Natural killer cell treated with Interleukin-12 subunit alpha and Interleukin-12 subunit beta and Interleukin-15 and Interleukin-18, amount 100 ng/mL, for 72 hours (primary cell): ENCODE results near the gene TMEM267. TPM values are rescaled to one million over a fixed set of nuclear protein-coding genes. Genes with fewer than 3 reads are reported as not detected.
"Not testable (repeated sequence)": the region's sequence is repeated elsewhere in the genome, so short reads cannot be mapped to it uniquely, and the experiment has no call there.

ENCODE experiments used
- ATAC-seq, 2 donors: fragments of 150-1000 bp; cut with Tn5 transposase in 1 of 2; sonication (Bioruptor Pico), chemical (Tn5 transposase) in 1 of 2; 2 replicates each; pipeline ENCODE4 v1.10.0; 2021
- DNase-seq: peaks from one replicate; pipeline ENCODE4 v3.0.0; 2022; ENCODE audit warnings: low spot score
- H3K27ac Mint-ChIP-seq, 2 donors: 1 replicate in 1 of 2; 2 replicates in 1 of 2; pipeline ENCODE4 v1.8.0; 2022; ENCODE audit warnings: mixed read lengths in 2 of 2, mild to moderate bottlenecking in 1 of 2, moderate library complexity in 1 of 2
- H3K27me3 Mint-ChIP-seq, 2 donors: 1 replicate in 1 of 2; 2 replicates in 1 of 2; pipeline ENCODE4 v1.8.0; 2022; ENCODE audit warnings: mixed read lengths in 2 of 2
- H3K36me3 Mint-ChIP-seq: one replicate; pipeline ENCODE4 v1.8.0; 2022; ENCODE audit warnings: mixed read lengths
- H3K4me1 Mint-ChIP-seq, 2 donors: 1 replicate in 1 of 2; 2 replicates in 1 of 2; pipeline ENCODE4 v1.8.0; 2022; ENCODE audit warnings: low read depth in 2 of 2, mixed read lengths in 2 of 2, mild to moderate bottlenecking in 1 of 2
- H3K4me3 Mint-ChIP-seq: one replicate; pipeline ENCODE4 v1.8.0; 2022; ENCODE audit warnings: mixed read lengths
- H3K9me3 Mint-ChIP-seq: 2 replicates; pipeline ENCODE4 v1.8.0; 2022; ENCODE audit warnings: mixed read lengths
- total RNA-seq, 2 donors: library from RNA; stranded (reverse); gene quantifications; one replicate each; pipeline ENCODE4 v1.2.3, GENCODE V29; 2022

The TMEM267 gene
- total RNA-seq, 2 donors from 2014 or later = 20.6 to 23.0 TPM

DNA sequence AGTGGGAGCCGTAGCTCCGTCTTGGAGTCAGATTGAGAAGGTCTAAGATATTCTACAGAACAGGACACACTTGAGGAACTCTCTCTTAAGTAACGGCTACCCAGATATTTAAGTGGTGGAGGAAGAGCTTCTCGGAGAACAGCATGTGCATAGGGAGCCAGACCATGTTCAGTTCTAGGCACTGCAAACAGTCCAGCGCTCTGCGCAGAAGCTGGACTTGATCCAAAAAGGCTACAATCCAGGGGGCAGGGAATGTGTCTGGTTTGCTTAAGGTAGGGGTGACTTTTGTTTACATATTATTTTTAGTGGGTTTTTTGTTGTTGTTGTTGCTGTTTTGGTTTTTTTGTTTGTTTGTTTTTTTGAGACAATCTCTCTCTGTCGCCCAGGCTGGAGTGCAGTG lies 54.6 kb downstream of the TMEM267 start:
- ATAC-seq = no peak
- Mint-ChIP-seq H3K4me1 (no peaks in the 10 kb centered on the region), H3K27ac (no peak overlapping the region), H3K36me3 (no peaks in the 10 kb centered on the region), H3K4me3 (no peak overlapping the region), H3K9me3 (no peaks in the 10 kb centered on the region), H3K27me3 (no peaks in the 10 kb centered on the region)
- DNase-seq = no peak

DNA sequence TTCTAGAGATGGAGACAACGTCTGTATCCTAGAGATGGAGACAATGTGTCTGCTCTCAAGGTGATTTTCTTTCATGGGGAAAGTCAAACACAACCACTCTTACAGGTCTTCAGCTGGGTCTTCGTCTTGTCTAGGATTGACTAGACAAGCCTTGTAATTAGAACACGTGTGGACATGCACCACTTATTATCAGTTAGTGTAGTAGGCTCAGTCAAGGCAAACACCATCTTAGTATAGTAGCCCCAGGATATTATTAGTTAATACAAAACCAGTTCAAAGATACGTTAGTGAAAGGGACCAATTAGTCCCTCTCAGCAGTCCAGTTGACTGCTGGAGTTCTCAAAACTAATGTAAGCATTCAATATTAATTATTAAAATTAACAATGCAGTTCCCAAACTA lies 56.4 kb downstream of the TMEM267 start:
- no peak for DNase-seq
- Mint-ChIP-seq H3K27me3 (peaks cover 0 to 1% of the 10 kb centered on the region in 2 donors), H3K36me3 (no peaks in the 10 kb centered on the region), H3K9me3 (no peaks in the 10 kb centered on the region), H3K4me1 (no peaks in the 10 kb centered on the region), H3K4me3 (no peak overlapping the region), H3K27ac (no peak overlapping the region)
- peak in 1 of 2 donors; percentile 6 for ATAC-seq

GRCh38 chr5:43425983-43426382 lies 57.7 kb downstream of the TMEM267 start:
- Mint-ChIP-seq H3K9me3 (no peaks in the 10 kb centered on the region), H3K4me3 (no peak overlapping the region), H3K4me1 (no peaks in the 10 kb centered on the region), H3K27me3 (peaks cover 0 to 8% of the 10 kb centered on the region in 2 donors), H3K27ac (no peak overlapping the region), H3K36me3 (no peaks in the 10 kb centered on the region)
- ATAC-seq (no peak), DNase-seq (no peak)

DNA sequence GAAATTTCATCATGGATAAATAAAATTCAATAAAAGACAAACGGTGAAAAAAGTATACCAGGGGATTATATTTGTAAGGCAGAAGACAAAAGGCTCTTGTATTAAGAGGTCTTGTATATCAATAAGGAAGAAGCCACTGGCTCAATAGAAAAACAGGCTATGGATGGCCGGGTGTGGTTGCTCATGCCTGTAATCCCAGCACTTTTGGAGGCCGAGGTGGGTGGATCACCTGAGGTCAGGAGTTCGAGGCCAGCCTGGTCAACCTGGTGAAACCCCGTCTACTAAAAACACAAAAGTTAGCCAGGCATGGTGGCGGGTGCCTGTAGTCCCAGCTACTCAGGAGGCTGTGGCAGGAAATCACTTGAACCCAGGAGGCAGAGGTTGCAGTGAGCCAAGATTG lies 60.6 kb downstream of the TMEM267 start:
- peaks cover 0 to 15% of the 10 kb centered on the region in 2 donors for H3K27me3 Mint-ChIP-seq
- H3K9me3 Mint-ChIP-seq, ATAC-seq, H3K36me3 Mint-ChIP-seq, DNase-seq, H3K27ac Mint-ChIP-seq, H3K4me1 Mint-ChIP-seq, H3K4me3 Mint-ChIP-seq: not testable (repeated sequence)

GRCh38 chr5:43422143-43422542 lies 61.5 kb downstream of the TMEM267 start:
- H3K27ac Mint-ChIP-seq = no peak overlapping the region
- peaks cover 2 to 15% of the 10 kb centered on the region in 2 donors for H3K27me3 Mint-ChIP-seq
- H3K4me1 Mint-ChIP-seq = no peaks in the 10 kb centered on the region
- DNase-seq = no peak
- no peak overlapping the region for H3K4me3 Mint-ChIP-seq
- no peaks in the 10 kb centered on the region for H3K9me3 Mint-ChIP-seq
- ATAC-seq = no peak
- no peaks in the 10 kb centered on the region for H3K36me3 Mint-ChIP-seq

- DNase-seq (no peak), ATAC-seq (no peak)
- H3K27ac Mint-ChIP-seq = no peak overlapping the region
- no peaks in the 10 kb centered on the region for H3K4me1 Mint-ChIP-seq
- H3K27me3 Mint-ChIP-seq = peaks cover 4 to 15% of the 10 kb centered on the region in 2 donors
- no peaks in the 10 kb centered on the region for H3K36me3 Mint-ChIP-seq
- H3K4me3 Mint-ChIP-seq = no peak overlapping the region
- no peaks in the 10 kb centered on the region for H3K9me3 Mint-ChIP-seq
Measured at GRCh38 chr5:43421450-43422133, 62.1 kb downstream of the TMEM267 start.

DNA sequence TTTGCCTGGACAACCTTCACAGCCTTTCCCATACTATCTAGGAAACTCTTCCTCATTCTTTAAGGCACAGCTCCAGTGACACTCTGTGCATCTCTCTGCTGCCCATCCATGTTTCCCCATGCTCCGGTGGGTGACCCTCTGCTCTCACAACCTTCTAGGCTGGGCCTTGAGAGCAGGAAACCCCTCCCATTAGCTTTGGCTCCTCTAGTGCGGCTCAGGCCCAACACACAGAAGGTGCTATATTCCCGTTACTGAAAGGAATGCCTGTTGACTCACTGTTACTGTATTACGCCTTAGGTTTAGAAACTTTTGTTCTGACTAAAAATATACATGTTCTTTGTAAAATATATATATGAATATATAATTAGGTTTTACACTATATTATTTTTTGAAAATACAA lies 63.4 kb downstream of the TMEM267 start:
- no peaks in the 10 kb centered on the region for H3K9me3 Mint-ChIP-seq
- H3K27me3 Mint-ChIP-seq = peaks cover 4 to 15% of the 10 kb centered on the region in 2 donors
- DNase-seq (no peak), ATAC-seq (no peak)
- H3K36me3 Mint-ChIP-seq = no peaks in the 10 kb centered on the region
- H3K4me3 Mint-ChIP-seq = no peak overlapping the region
- no peak overlapping the region for H3K27ac Mint-ChIP-seq
- H3K4me1 Mint-ChIP-seq = no peaks in the 10 kb centered on the region

- Mint-ChIP-seq H3K27ac (no peak overlapping the region), H3K4me3 (no peak overlapping the region), H3K27me3 (peaks cover 4 to 15% of the 10 kb centered on the region in 2 donors), H3K9me3 (no peaks in the 10 kb centered on the region), H3K4me1 (no peaks in the 10 kb centered on the region), H3K36me3 (no peaks in the 10 kb centered on the region)
- no peak for ATAC-seq
- no peak for DNase-seq
Measured at GRCh38 chr5:43418561-43418960, 65.1 kb downstream of the TMEM267 start.

GRCh38 chr5:43416803-43417394 lies 66.8 kb downstream of the TMEM267 start:
- no peaks in the 10 kb centered on the region for H3K9me3 Mint-ChIP-seq
- ATAC-seq (no peak), DNase-seq (no peak)
- H3K27me3 Mint-ChIP-seq = peaks cover 4 to 10% of the 10 kb centered on the region in 2 donors
- H3K27ac Mint-ChIP-seq = no peak overlapping the region
- H3K36me3 Mint-ChIP-seq = no peaks in the 10 kb centered on the region
- H3K4me1 Mint-ChIP-seq = no peaks in the 10 kb centered on the region
- no peak overlapping the region for H3K4me3 Mint-ChIP-seq

GRCh38 chr5:43415935-43416802 lies 67.5 kb downstream of the TMEM267 start:
- Mint-ChIP-seq H3K27me3 (peaks cover 4 to 7% of the 10 kb centered on the region in 2 donors), H3K9me3 (no peaks in the 10 kb centered on the region), H3K27ac (no peak overlapping the region), H3K4me3 (no peak overlapping the region), H3K4me1 (no peaks in the 10 kb centered on the region), H3K36me3 (no peaks in the 10 kb centered on the region)
- ATAC-seq = no peak
- DNase-seq = no peak

- H3K27ac Mint-ChIP-seq = no peak overlapping the region
- ATAC-seq (no peak), DNase-seq (no peak)
- H3K4me3 Mint-ChIP-seq = no peak overlapping the region
- no peaks in the 10 kb centered on the region for H3K4me1 Mint-ChIP-seq
- no peaks in the 10 kb centered on the region for H3K36me3 Mint-ChIP-seq
- no peaks in the 10 kb centered on the region for H3K9me3 Mint-ChIP-seq
- peaks cover 0 to 4% of the 10 kb centered on the region in 2 donors for H3K27me3 Mint-ChIP-seq
Measured at GRCh38 chr5:43413966-43414365, 69.7 kb downstream of the TMEM267 start.

- peaks cover 0 to 4% of the 10 kb centered on the region in 2 donors for H3K27me3 Mint-ChIP-seq
- H3K4me1 Mint-ChIP-seq = no peaks in the 10 kb centered on the region
- H3K4me3 Mint-ChIP-seq = no peak overlapping the region
- no peaks in the 10 kb centered on the region for H3K9me3 Mint-ChIP-seq
- ATAC-seq = no peak
- no peak overlapping the region for H3K27ac Mint-ChIP-seq
- H3K36me3 Mint-ChIP-seq = no peaks in the 10 kb centered on the region
- no peak for DNase-seq
Measured at GRCh38 chr5:43412644-43413043, 71.0 kb downstream of the TMEM267 start.

DNA sequence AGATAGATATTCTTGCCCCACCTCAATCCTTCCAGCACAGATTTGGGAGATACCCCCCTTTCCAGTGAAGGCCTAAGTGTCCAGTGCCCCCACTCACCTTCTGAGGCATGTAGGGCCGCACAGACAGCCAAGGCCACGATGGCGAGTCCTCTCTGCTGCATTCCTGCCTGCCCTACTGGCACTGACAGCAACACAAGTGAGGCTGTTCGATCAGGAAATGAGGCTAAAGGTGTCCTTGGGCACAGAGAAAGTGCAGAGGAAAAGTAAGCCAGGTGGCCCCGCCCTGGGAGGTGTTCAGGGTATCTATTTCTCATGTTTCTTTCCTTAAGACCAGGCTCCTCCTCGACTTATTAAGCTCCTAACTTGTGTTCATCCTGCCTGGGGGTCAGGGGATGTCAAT lies 71.5 kb downstream of the TMEM267 start, which contains the start of gene CCL28:
Gene CCL28, minus strand, starts transcription at position 236 of the 400 bp plus-strand sequence. Its CDS starts 75 bp downstream, at position 161.
- no peaks in the 10 kb centered on the region for H3K36me3 Mint-ChIP-seq
- H3K27ac Mint-ChIP-seq = no peak within 1 kb of the TSS
- no peaks in the 10 kb centered on the region for H3K4me1 Mint-ChIP-seq
- no peaks in the 10 kb centered on the region for H3K9me3 Mint-ChIP-seq
- DNase-seq (no peak), ATAC-seq (no peak)
- no peak within 1 kb of the TSS for H3K4me3 Mint-ChIP-seq
- H3K27me3 Mint-ChIP-seq = peaks cover 0 to 2% of the 10 kb centered on the region in 2 donors

DNA sequence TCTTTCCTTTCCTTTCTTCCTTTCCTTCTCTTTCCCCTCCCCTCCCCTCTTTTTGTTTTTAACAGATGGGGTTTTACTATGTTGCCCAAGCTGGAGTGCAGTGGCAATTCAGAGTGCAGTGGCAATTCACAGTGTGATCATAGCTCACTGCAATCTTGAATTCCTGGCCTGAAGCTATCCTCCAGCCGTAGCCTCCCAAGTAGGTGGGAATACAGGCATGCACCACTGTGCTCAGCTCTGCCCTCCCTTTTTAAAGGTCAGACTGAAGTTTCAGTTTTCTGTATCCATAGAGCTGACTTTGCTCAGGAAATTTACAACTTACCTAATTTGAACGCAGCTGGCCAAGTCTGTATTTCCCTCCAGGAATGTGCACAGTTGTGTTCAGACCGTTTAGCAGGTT lies 72.2 kb downstream of the TMEM267 start:
- DNase-seq (no peak), ATAC-seq (no peak)
- no peak overlapping the region for H3K27ac Mint-ChIP-seq
- H3K4me1 Mint-ChIP-seq = no peaks in the 10 kb centered on the region
- no peak overlapping the region for H3K4me3 Mint-ChIP-seq
- H3K27me3 Mint-ChIP-seq = no peaks in the 10 kb centered on the region
- H3K9me3 Mint-ChIP-seq = peaks cover 2% of the 10 kb centered on the region
- H3K36me3 Mint-ChIP-seq = no peaks in the 10 kb centered on the region
